OCI-LY1 (cell line): ENCODE measurements around the gene FADS6.

Source experiments
- H2AFZ ChIP-seq: fragments of 200-600 bp; sonication (generic), shearing (Covaris generic); 2 replicates; pipeline ENCODE4 v1.6.0; 2014; ENCODE audit warnings: antibody characterized with exemption, mild to moderate bottlenecking, low read length
- H3F3A ChIP-seq: fragments of 200-600 bp; sonication (generic), shearing (Covaris generic); 2 replicates; pipeline ENCODE4 v1.6.0; 2014; ENCODE audit warnings: mild to moderate bottlenecking, antibody characterized with exemption, low read length, moderate library complexity; ENCODE audit not compliant: insufficient read depth
- H3K27ac ChIP-seq: fragments of 200-600 bp; sonication (generic); 2 replicates; pipeline ENCODE4 v1.5.1; 2014; ENCODE audit warnings: low read length, mixed run types, mild to moderate bottlenecking, low read depth; ENCODE audit not compliant: poor library complexity, severe bottlenecking
- H3K27me3 ChIP-seq: fragments of 200-600 bp; sonication (generic); 2 replicates; pipeline ENCODE4 v1.6.0; 2014; ENCODE audit warnings: antibody characterized with exemption, mild to moderate bottlenecking, low read length, moderate library complexity; ENCODE audit not compliant: insufficient read depth
- H3K36me3 ChIP-seq: fragments of 200-600 bp; sonication (generic); 2 replicates; pipeline ENCODE4 v1.6.1; 2014; ENCODE audit warnings: mild to moderate bottlenecking, antibody characterized with exemption, low read length, moderate library complexity, mixed read lengths; ENCODE audit not compliant: insufficient read depth
- H3K4me1 ChIP-seq: fragments of 200-600 bp; sonication (generic); 2 replicates; pipeline ENCODE4 v1.5.1; 2014; ENCODE audit warnings: mild to moderate bottlenecking, low read length, moderate library complexity; ENCODE audit not compliant: insufficient read depth, severe bottlenecking
- H3K4me2 ChIP-seq: fragments of 200-600 bp; sonication (generic), shearing (Covaris generic); 2 replicates; pipeline ENCODE4 v1.6.1; 2014; ENCODE audit warnings: low read length
- H3K4me3 ChIP-seq: fragments of 200-600 bp; sonication (generic); 2 replicates; pipeline ENCODE4 v1.5.1; 2014; ENCODE audit warnings: low read length, low read depth, mild to moderate bottlenecking, mixed read lengths; ENCODE audit not compliant: poor library complexity, severe bottlenecking
- H3K79me2 ChIP-seq: fragments of 200-600 bp; shearing (Covaris generic); 2 replicates; pipeline ENCODE4 v1.6.1; 2016; ENCODE audit warnings: mixed run types, low read length, mixed read lengths; ENCODE audit not compliant: insufficient read depth
- H3K9ac ChIP-seq: fragments of 200-600 bp; sonication (generic), shearing (Covaris generic); 2 replicates; pipeline ENCODE4 v1.6.1; 2014; ENCODE audit warnings: mild to moderate bottlenecking, low read length, mixed read lengths
- H3K9me2 ChIP-seq: fragments of 200-600 bp; sonication (generic), shearing (Covaris generic); 2 replicates; pipeline ENCODE4 v1.6.1; 2014; ENCODE audit warnings: low read depth, mild to moderate bottlenecking, low read length, mixed read lengths
- H3K9me3 ChIP-seq: fragments of 200-600 bp; shearing (Covaris generic); 2 replicates; pipeline ENCODE4 v1.6.1; 2014; ENCODE audit warnings: low read length, mixed read lengths
- H4K20me1 ChIP-seq: fragments of 200-600 bp; sonication (generic), shearing (Covaris generic); 2 replicates; pipeline ENCODE4 v1.6.0; 2016; ENCODE audit warnings: mild to moderate bottlenecking, low read length; ENCODE audit not compliant: insufficient read depth
- EZH2 ChIP-seq: fragments of 200-600 bp; sonication (generic), shearing (Covaris generic); IDR thresholded peaks from 2 replicates; pipeline ENCODE4 v1.8.0; 2017; ENCODE audit warnings: borderline replicate concordance, mixed run types, mild to moderate bottlenecking, antibody characterized with exemption, low read length, moderate library complexity, mixed read lengths
- TF ChIP-seq, protein P1 (sequence below): fragments of 200-600 bp; sonication (generic), shearing (Covaris generic); IDR thresholded peaks from 2 replicates; pipeline ENCODE4 v1.5.1; 2017; ENCODE audit warnings: mild to moderate bottlenecking, antibody characterized with exemption, low read length, moderate library complexity, mixed read lengths

The FADS6 gene

DNA sequence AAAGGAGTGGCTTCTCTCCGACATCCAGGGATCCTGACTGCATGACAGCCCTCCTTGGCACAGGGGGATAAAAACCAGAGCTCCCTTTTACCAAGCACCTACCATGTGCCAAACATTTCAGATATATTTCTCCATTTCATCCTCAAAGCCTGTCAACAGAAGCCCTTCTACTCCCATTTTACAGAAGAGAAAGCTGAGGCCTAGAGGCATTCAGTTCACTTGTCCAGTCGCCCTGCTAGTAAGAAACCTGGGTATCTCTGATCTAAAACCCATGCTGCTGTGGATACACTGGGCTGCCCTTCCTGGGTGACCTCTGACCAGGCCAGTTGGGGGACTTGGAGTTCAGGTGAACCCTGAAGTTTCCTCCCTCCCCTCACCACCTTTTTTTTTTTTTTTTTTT lies 14.8 kb downstream of the FADS6 start:
- no peaks in the 10 kb centered on the region for H3K79me2 ChIP-seq
- H3K4me1 ChIP-seq: peaks cover 6% of the 10 kb centered on the region
- no peak overlapping the region for H3K4me3 ChIP-seq
- no peak overlapping the region for H3K27ac ChIP-seq
- H2AFZ ChIP-seq: no peak overlapping the region
- no peaks in the 10 kb centered on the region for H4K20me1 ChIP-seq
- H3K36me3 ChIP-seq: no peaks in the 10 kb centered on the region
- TF ChIP-seq, protein P1, sequence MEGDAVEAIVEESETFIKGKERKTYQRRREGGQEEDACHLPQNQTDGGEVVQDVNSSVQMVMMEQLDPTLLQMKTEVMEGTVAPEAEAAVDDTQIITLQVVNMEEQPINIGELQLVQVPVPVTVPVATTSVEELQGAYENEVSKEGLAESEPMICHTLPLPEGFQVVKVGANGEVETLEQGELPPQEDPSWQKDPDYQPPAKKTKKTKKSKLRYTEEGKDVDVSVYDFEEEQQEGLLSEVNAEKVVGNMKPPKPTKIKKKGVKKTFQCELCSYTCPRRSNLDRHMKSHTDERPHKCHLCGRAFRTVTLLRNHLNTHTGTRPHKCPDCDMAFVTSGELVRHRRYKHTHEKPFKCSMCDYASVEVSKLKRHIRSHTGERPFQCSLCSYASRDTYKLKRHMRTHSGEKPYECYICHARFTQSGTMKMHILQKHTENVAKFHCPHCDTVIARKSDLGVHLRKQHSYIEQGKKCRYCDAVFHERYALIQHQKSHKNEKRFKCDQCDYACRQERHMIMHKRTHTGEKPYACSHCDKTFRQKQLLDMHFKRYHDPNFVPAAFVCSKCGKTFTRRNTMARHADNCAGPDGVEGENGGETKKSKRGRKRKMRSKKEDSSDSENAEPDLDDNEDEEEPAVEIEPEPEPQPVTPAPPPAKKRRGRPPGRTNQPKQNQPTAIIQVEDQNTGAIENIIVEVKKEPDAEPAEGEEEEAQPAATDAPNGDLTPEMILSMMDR: no peak
- no peak for TF ChIP-seq EZH2
- H3K9me2 ChIP-seq: no peaks in the 10 kb centered on the region
- H3K9ac ChIP-seq: no peak overlapping the region
- no peaks in the 10 kb centered on the region for H3F3A ChIP-seq
- H3K9me3 ChIP-seq: no peaks in the 10 kb centered on the region
- H3K4me2 ChIP-seq: no peak overlapping the region
- peaks cover 10% of the 10 kb centered on the region; the same call in 1 of the 2 replicates for H3K27me3 ChIP-seq

DNA sequence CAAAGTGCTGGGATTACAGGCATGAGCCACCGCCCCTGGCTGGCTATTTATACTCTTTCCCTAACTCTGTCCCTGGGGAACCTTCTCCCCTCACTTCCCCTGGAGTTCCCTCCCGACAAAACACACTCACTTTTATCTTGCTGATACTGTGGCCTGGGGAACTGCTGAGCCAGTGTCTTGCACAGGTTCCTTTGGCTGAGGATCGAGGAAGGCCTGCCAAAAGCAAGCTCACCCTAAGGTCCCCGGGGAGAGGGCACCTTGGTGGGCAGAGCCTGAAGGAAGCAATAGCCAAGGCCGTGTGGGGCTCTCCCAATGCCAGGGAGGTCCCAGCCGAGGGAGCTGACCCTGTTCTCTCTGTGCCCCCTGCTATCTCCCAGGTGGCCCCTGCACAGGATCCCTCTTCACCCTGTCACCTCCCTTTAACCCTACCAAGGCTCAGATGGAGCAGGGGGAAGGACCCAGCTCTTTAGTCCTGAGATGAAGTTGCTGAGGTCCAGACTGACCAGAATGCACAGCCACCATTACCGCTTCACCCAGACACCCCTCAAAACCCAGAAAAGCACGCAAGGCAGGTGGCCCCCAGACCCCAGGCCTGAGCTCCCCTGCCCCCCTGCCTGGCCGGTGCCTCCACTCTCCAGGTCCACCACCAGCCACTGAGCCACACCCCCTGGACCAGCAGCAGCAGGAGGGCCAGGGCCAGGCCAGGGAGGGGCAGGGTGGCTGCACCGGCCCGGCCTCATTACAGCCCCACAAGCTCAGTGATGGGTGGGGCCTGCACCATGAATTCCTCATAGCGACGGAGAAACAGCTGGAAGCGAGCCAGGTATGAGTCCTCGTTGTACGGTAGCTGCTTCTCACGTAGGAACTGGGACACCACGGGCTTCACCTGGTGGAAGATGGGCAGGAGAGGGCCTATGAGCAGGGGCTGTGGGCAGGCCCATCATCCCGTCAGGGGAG lies 15.6 kb downstream of the FADS6 start:
- Histone ChIP-seq H3K9ac (no peak overlapping the region), H3K36me3 (no peaks in the 10 kb centered on the region), H3K79me2 (no peaks in the 10 kb centered on the region), H3K27ac (no peak overlapping the region), H3K27me3 (peaks cover 6% of the 10 kb centered on the region; the same call in 1 of the 2 replicates), H3K9me3 (no peaks in the 10 kb centered on the region), H4K20me1 (no peaks in the 10 kb centered on the region), H3K4me2 (no peak overlapping the region), H3K9me2 (no peaks in the 10 kb centered on the region), H3K4me3 (no peak overlapping the region), H3F3A (no peaks in the 10 kb centered on the region), H3K4me1 (peaks cover 8% of the 10 kb centered on the region), H2AFZ (no peak overlapping the region)
- no peak for TF ChIP-seq EZH2
- TF ChIP-seq, protein P1: no peak

DNA sequence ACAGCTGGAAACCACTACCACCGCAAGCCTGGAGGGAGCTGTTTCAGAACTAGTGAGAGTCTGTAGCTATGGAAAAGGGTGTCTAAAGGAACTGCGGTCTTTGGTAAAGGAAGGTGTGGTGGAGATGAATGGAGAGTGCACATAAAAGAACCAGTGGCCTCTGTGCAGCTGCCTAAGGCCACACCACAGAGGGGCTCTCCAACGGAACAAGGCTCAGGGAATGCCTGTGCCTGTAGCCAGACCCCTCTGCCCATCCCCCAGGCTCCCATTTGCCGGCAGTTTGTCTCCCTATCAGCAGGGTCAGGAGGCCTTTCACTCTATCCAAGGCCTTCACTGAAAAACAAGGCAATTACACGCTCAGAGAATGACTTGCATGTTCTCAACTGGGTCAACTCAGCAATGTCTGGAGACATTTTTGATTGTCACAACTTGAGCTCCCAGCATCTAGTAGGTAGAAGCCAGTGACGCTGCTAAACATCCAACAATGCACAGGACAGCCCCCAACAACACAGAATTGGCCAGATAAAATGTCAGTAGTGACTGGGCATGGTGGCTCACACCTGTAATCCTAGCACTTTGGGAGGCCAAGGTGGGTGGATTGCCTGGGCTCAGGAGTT lies 17.3 kb downstream of the FADS6 start:
- Histone ChIP-seq H4K20me1 (no peaks in the 10 kb centered on the region), H3K27me3 (no peaks in the 10 kb centered on the region), H3K27ac (no peak overlapping the region), H3K9ac (no peak overlapping the region), H3F3A (no peaks in the 10 kb centered on the region), H3K4me3 (no peak overlapping the region), H3K36me3 (no peaks in the 10 kb centered on the region), H3K9me3 (no peaks in the 10 kb centered on the region), H3K79me2 (no peaks in the 10 kb centered on the region), H3K9me2 (no peaks in the 10 kb centered on the region), H3K4me2 (no peak overlapping the region), H3K4me1 (peaks cover 15% of the 10 kb centered on the region), H2AFZ (no peak overlapping the region)
- TF ChIP-seq EZH2: no peak
- TF ChIP-seq, protein P1: no peak
